Smooth muscle cell (in vitro differentiated cells): ENCODE measurements around the gene TRUB1. TPM values are rescaled to one million over a fixed set of nuclear protein-coding genes. Genes with fewer than 3 reads are reported as not detected.
A peak's percentile ranks its signal among the peaks of the same experiment; 100 is the strongest.
"Not testable (repeated sequence)": the region's sequence is repeated elsewhere in the genome, so short reads cannot be mapped to it uniquely, and the experiment has no call there.

Source experiments
- DNase-seq: peaks from one replicate; lab custom pipeline; 2025; ENCODE audit not compliant: unreplicated experiment; lab: John Stamatoyannopoulos, UW
- H2AFZ ChIP-seq: fragments of 200-600 bp; sonication (generic); 2 replicates; pipeline ENCODE4 v1.6.0; 2016; ENCODE audit warnings: antibody characterized with exemption, low read depth, mild to moderate bottlenecking
- H3F3A ChIP-seq: fragments of 200-600 bp; sonication (generic); 2 replicates; pipeline ENCODE4 v1.6.0; 2017; ENCODE audit warnings: antibody characterized with exemption, low read depth
- H3K27ac ChIP-seq: fragments of 200-600 bp; sonication (generic); 2 replicates; pipeline ENCODE4 v1.5.1; 2016; ENCODE audit warnings: low read depth, mild to moderate bottlenecking
- H3K27me3 ChIP-seq: fragments of 200-600 bp; sonication (generic); 2 replicates; pipeline ENCODE4 v1.6.1; 2016; ENCODE audit warnings: low read depth, mild to moderate bottlenecking
- H3K36me3 ChIP-seq: fragments of 200-600 bp; sonication (generic); 2 replicates; pipeline ENCODE4 v1.5.1; 2016; ENCODE audit warnings: low read depth
- H3K4me1 ChIP-seq: fragments of 200-600 bp; sonication (generic); 2 replicates; pipeline ENCODE4 v1.5.1; 2016; ENCODE audit warnings: low read depth
- H3K4me2 ChIP-seq: fragments of 200-600 bp; sonication (generic); 2 replicates; pipeline ENCODE4 v1.6.0; 2016; ENCODE audit warnings: mild to moderate bottlenecking
- H3K4me3 ChIP-seq: fragments of 200-600 bp; sonication (generic); 2 replicates; pipeline ENCODE4 v1.5.1; 2016; ENCODE audit warnings: mild to moderate bottlenecking
- H3K79me2 ChIP-seq: fragments of 200-600 bp; sonication (generic); 2 replicates; pipeline ENCODE4 v1.6.0; 2016; ENCODE audit warnings: low read depth, mild to moderate bottlenecking
- H3K9ac ChIP-seq: fragments of 200-600 bp; sonication (generic); 2 replicates; pipeline ENCODE4 v1.6.0; 2016; ENCODE audit warnings: low read depth
- H3K9me3 ChIP-seq: fragments of 200-600 bp; sonication (generic); replicated peaks from 2 replicates; pipeline ENCODE4 v1.5.1; 2016; ENCODE audit warnings: low read depth
- H4K20me1 ChIP-seq: fragments of 200-600 bp; sonication (generic); 2 replicates; pipeline ENCODE4 v1.6.0; 2016; ENCODE audit warnings: low read depth
- WGBS: methylation state at CpG from one replicate; pipeline ENCODE4 v1.1.7; 2016; ENCODE audit warnings: low lambda C conversion rate; 5-methylcytosine and 5-hydroxymethylcytosine counted together
- polyA plus RNA-seq: library from polyadenylated mRNA; unstranded; fragments of >200 nt; fragmentation: Nextera tagmentation; extraction: Ambion mirVana; gene quantifications from 2 replicates; pipeline ENCODE4 v1.2.1, GENCODE V29; 2016
- total RNA-seq: library from RNA; depleted of rRNA; stranded (reverse); fragments of >200 nt; gene quantifications from 2 replicates; pipeline ENCODE4 v1.2.3, GENCODE V29; 2014
- TF ChIP-seq, protein P1 (sequence below): fragments of 200-600 bp; sonication (generic); IDR thresholded peaks from 2 replicates; pipeline ENCODE4 v1.5.1; 2017; ENCODE audit warnings: borderline replicate concordance, mild to moderate bottlenecking, antibody characterized with exemption; ENCODE audit not compliant: insufficient read depth, poor library complexity, severe bottlenecking

The TRUB1 gene
- total RNA-seq (25.4 and 33.1 TPM in 2 replicates), polyA plus RNA-seq (9.0 and 10.8 TPM in 2 replicates)

DNA sequence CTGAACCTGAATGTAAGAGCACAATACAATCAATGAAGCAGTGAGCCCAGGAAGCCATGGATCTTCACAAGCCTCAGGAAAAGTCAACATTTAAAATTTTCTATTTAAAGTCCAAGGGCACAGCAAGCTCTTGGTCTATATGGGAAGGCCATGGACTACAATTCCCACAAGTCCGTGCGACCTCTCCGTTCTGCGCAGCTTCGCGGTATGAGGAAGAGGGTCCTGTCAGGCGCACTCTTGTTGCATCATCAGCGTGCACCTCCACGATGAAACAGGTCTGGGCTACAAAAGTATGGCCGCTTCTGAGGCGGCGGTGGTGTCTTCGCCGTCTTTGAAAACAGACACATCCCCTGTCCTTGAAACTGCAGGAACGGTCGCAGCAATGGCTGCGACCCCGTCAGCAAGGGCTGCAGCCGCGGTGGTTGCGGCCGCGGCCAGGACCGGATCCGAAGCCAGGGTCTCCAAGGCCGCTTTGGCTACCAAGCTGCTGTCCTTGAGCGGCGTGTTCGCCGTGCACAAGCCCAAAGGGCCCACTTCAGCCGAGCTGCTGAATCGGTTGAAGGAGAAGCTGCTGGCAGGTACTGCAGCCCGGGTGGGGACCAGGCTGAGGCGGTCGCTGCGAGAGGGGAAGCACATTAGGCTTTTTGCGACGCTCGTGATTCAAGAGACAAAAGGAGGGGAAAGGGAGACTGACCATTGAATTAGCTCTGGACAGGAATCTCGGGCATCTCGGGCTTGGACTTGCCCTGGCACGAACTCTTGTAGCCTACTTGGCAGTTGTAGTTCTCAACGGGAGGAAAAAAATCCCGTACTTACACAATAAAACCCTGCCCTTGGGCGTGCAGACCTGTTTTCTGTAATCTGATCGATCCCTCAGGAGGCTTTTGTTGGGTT, at the start of gene TRUB1:
Gene TRUB1 (plus strand): TSS at position 234 of the 894 bp plus-strand sequence. CDS start 59 bp downstream, at position 293.
- Histone ChIP-seq H3K79me2 (peaks cover 33% of the 10 kb centered on the region), H3K4me2 (peak within 1 kb of the TSS; percentile 95), H3K4me3 (peak within 1 kb of the TSS; percentile 84), H3K27ac (peak within 1 kb of the TSS; percentile 82), H4K20me1 (no peaks in the 10 kb centered on the region), H3K9me3 (no peaks in the 10 kb centered on the region), H3F3A (no peaks in the 10 kb centered on the region), H3K27me3 (no peaks in the 10 kb centered on the region), H3K4me1 (peaks cover 12% of the 10 kb centered on the region), H3K9ac (peak within 1 kb of the TSS; percentile 94), H3K36me3 (no peaks in the 10 kb centered on the region), H2AFZ (peak within 1 kb of the TSS; percentile 97)
- 1% methylated on average over 46 of the region's 46 CpGs for WGBS
- TF ChIP-seq, protein P1, sequence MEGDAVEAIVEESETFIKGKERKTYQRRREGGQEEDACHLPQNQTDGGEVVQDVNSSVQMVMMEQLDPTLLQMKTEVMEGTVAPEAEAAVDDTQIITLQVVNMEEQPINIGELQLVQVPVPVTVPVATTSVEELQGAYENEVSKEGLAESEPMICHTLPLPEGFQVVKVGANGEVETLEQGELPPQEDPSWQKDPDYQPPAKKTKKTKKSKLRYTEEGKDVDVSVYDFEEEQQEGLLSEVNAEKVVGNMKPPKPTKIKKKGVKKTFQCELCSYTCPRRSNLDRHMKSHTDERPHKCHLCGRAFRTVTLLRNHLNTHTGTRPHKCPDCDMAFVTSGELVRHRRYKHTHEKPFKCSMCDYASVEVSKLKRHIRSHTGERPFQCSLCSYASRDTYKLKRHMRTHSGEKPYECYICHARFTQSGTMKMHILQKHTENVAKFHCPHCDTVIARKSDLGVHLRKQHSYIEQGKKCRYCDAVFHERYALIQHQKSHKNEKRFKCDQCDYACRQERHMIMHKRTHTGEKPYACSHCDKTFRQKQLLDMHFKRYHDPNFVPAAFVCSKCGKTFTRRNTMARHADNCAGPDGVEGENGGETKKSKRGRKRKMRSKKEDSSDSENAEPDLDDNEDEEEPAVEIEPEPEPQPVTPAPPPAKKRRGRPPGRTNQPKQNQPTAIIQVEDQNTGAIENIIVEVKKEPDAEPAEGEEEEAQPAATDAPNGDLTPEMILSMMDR = no peak
- peak; percentile 39 for DNase-seq

DNA sequence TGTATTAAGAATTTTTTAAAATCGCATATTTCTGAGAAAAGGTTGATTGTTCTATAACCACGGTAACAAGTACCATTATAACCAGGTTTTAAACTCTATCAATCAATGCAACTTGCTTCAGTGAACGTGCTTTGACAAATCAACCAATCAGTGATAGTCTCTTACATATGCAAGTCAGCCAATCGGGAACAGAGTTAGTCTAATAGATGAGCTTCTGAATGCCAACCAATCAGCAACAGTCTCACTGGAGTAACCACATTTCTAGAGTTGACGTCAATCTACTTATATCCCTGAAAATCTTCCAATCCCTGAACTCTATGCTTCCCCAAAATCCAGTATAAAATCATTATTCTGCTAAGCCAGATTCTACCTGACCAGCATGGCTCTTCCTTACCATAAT, 44.7 kb upstream of the TRUB1 start:
- DNase-seq = no peak

DNA sequence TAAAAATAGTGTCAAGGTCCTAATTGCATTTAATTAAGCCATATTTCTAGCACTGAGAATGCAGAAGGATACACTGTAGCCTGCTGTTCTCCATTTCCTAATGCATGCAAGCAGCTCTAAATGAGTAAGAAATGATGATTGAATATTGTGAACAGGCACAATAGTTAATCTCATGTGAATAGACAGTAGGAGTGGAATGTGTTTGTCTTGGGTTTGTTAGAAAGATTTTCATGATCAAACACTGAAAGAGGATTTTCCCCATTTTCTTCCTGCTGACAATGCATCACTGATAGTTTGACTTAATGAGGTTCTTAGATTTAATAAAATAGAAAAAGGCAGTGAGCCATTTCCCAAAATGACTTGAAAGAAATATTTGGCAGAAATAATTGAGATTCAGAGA, 43.1 kb upstream of the TRUB1 start:
- Histone ChIP-seq H3K36me3 (no peaks in the 10 kb centered on the region), H3F3A (no peaks in the 10 kb centered on the region), H3K27me3 (no peaks in the 10 kb centered on the region), H3K4me2 (no peak overlapping the region), H3K9ac (no peak overlapping the region), H3K9me3 (no peaks in the 10 kb centered on the region), H3K79me2 (no peaks in the 10 kb centered on the region), H4K20me1 (no peaks in the 10 kb centered on the region), H3K4me3 (no peak overlapping the region), H3K4me1 (no peaks in the 10 kb centered on the region), H2AFZ (no peak overlapping the region), H3K27ac (no peak overlapping the region)
- DNase-seq = no peak
- TF ChIP-seq, protein P1 = no peak

More for the DNA sequence above, 44.7 kb upstream of the TRUB1 start:
- Histone ChIP-seq H3K9ac (no peak overlapping the region), H3K27me3 (no peaks in the 10 kb centered on the region), H3K4me1 (no peaks in the 10 kb centered on the region), H2AFZ (no peak overlapping the region), H3F3A (no peaks in the 10 kb centered on the region), H3K4me3 (no peak overlapping the region), H4K20me1 (no peaks in the 10 kb centered on the region), H3K27ac (no peak overlapping the region), H3K36me3 (no peaks in the 10 kb centered on the region), H3K4me2 (no peak overlapping the region), H3K9me3 (no peaks in the 10 kb centered on the region), H3K79me2 (no peaks in the 10 kb centered on the region)
- 81% methylated on average over 5 of the region's 5 CpGs for WGBS
- TF ChIP-seq, protein P1 = no peak

DNA sequence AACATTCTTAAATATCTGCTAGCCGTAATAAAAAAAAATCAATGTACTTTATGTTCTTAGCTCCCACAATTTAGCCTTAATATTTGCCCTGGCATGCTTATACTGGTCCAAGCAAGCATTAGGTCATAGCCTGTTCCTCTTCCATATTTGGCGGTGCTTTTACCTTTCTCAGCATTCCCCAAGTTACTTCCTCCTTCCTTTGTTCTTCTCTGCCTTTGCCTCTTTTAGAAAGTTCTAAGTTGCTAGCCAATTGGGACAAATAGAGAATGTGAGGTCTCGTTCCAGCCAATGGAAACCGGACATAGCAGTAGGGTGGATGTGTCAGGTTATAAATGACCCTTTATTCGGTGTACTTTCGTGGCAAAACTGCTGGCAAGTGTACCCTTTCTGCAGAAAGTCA, 41.0 kb upstream of the TRUB1 start:
- not testable (repeated sequence) for H3K4me3 ChIP-seq, H3K4me1 ChIP-seq, H3K9ac ChIP-seq, H3K36me3 ChIP-seq, H3K27ac ChIP-seq, H2AFZ ChIP-seq, H3K79me2 ChIP-seq, H3K27me3 ChIP-seq, DNase-seq, H3K4me2 ChIP-seq, H4K20me1 ChIP-seq, H3K9me3 ChIP-seq, H3F3A ChIP-seq
- WGBS = 92% methylated on average over 6 of the region's 6 CpGs
